Fibroblast of skin of scalp (primary cell): ENCODE results near the gene ATP10D. TPM values are rescaled to one million over a fixed set of nuclear protein-coding genes. Genes with fewer than 3 reads are reported as not detected.
"Not testable (repeated sequence)": the region's sequence is repeated elsewhere in the genome, so short reads cannot be mapped to it uniquely, and the experiment has no call there.

Experiments
- DNase-seq: peaks from one replicate; pipeline ENCODE4 v3.0.0-alpha.2; 2013
- polyA plus RNA-seq, 2 experiments: library from polyadenylated mRNA; unstranded; fragments of 120-200 nt; gene quantifications; one replicate each; pipeline ENCODE4 v1.2.1, GENCODE V29; 2013; ENCODE audit not compliant: insufficient read length in 2 of 2

ATP10D gene
- 14.4 TPM for polyA plus RNA-seq (2013, experiment 1 of 2; ENCODE audit: insufficient read length)
- 13.1 TPM for polyA plus RNA-seq (2013, experiment 2 of 2; ENCODE audit: insufficient read length)

GRCh38 chr4:47485047-47485692, at the start of gene ATP10D:
TSS of gene ATP10D (plus strand) at chr4:47485275. CDS start at chr4:47512541, 27,266 bp downstream.
- DNase-seq = peak; percentile 94

- no peak for DNase-seq
Observed at GRCh38 chr4:47442980-47443379, 42.1 kb upstream of the ATP10D start.

DNA sequence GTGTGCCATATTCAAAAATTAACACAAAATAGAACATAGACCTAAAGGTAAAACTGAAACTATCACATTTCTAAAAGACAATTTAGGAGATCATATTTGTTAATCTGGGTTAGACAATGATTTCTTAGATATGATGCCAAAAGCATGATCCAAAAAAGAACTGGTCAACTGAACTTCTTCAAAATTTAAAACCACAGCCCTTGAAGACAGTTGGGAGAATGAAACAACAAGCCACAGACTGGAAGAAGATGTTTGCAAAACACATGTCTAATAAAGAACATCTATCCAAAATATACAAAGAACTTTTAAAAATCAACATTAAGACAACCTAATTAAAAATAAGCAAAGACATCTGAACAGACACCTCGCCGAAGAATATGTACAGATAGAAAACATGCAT, 41.0 kb upstream of the ATP10D start:
- no peak for DNase-seq

DNA sequence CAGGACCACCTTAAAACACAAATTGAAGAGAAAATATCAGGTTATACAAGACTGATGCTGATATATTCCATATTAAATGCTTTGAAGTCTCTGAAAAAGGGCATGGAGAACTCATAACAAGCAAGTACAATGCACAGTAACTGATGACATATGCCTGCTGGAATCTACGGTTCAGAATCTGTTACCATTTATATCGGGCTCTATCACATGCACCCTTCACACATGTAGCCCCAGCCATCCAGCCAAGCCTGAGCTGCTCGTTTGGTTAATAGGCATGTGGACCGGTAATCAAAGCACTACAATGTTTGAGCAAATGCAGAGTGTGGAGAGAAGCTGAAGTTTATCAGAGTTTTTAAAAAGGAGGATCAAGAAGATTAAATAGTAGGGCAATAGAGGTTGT, 33.4 kb upstream of the ATP10D start:
- DNase-seq = peak; percentile 40

- no peak for DNase-seq
Observed at GRCh38 chr4:47462799-47463234, 22.3 kb upstream of the ATP10D start.

- DNase-seq = peak; percentile 96
Observed at GRCh38 chr4:47463235-47463956, 21.7 kb upstream of the ATP10D start, which contains the start of gene COMMD8. TSS of gene COMMD8 (minus strand) at chr4:47463702. CDS start at chr4:47463651, 51 bp downstream.

GRCh38 chr4:47465004-47465403, 20.1 kb upstream of the ATP10D start:
- no peak for DNase-seq

GRCh38 chr4:47466056-47466785, 18.9 kb upstream of the ATP10D start:
- DNase-seq = no peak

GRCh38 chr4:47468706-47469365, 16.2 kb upstream of the ATP10D start:
- DNase-seq = peak; percentile 34

GRCh38 chr4:47469951-47470350, 15.1 kb upstream of the ATP10D start:
- peak; percentile 57 for DNase-seq

DNA sequence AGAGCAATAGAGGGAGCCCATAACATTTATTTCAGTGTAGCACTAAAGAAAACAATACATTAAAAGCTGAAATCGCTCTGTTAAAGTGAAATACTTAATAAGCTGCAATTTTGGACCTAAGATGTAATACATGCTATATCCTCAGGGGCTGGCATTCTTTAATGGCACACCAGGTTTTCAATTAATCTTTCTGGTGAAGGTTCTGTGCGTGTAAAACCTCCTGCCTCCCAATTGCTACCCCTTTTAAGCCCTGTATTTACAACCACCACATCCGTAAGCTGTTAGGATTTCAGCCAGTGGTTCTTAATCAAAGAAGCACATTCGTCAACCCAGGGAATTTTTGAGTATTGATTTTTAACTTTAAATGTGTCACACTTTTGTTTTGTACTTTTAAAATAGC, 14.0 kb upstream of the ATP10D start:
- no peak for DNase-seq

DNA sequence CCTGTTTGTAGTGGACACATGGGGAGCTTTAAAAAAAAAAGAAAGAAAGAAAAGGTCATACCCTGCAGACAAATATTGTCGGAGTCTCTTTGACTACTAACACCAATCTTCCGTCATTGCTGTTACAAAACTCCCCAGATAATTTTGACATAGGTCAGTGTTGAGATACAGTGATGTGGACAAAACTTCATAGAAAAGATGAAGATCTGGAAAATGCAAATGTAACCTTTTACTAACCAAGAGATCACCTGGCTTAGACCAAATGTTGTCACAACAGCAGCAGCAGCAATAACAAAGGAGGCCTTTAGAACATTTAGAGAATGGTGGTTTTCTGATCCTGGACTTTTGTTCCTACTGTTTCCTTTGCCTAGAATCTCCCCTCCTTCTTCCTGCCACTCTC, 13.5 kb upstream of the ATP10D start:
- no peak for DNase-seq

- DNase-seq = no peak
Observed at GRCh38 chr4:47473141-47473750, 11.8 kb upstream of the ATP10D start.

DNA sequence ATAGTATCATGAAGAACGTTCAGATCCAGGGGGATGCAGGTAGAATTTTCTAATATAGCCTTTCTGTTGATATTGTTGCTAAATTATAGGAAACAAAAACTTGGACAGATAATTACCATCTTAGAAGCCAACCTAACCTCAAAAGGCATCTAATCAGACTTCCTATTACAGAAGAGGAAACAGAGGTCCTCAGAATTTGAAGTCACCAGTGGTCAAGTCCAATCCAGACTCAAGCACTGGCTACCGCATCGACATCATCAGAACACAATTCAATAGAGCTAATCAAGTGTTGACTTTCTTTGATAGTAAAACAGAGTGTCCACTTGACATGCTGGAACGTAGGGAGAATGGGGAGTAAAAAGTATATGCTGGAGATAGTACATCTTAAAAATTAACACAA, 10.3 kb upstream of the ATP10D start:
- no peak for DNase-seq

- DNase-seq = no peak
Observed at GRCh38 chr4:47475411-47475810, 9.7 kb upstream of the ATP10D start.

DNA sequence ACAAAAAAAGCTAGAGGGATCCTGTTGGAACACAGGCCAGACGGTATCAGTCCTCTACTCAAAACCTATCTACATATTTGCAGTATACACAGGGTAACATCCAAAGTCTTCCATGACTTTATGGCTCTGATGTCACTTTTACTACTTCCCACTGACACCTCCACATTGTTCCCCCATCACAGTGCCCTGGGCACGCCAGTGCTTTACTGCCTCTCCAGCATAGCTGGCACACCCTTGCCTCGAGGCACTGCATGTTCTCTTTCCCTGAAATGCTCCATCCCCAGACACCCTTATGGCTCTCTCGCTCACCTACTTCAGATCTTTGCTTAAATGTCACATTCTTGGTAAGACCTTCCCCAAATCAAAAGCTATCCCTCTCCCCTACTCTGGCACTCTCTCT, 6.3 kb upstream of the ATP10D start:
- no peak for DNase-seq

DNA sequence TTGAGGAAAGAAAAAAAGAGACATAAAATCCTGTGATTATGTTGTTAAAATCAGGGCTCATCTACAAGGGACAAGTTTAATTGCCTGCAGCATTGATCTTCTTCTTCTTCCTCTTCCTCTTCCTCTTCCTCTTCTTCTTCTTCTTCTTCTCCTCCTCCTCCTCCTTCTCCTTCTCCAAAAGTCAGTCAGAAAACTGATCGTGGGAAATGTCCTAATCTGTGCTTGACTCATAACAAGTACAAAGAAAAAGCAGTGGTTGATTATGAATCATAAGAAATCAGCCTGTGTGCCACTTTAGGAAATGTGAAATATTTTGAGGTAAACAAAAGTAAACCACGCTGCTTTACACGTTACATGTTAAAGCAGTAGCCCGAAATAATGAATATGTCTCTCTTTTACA, 2.7 kb upstream of the ATP10D start:
- DNase-seq = peak; percentile 22

DNA sequence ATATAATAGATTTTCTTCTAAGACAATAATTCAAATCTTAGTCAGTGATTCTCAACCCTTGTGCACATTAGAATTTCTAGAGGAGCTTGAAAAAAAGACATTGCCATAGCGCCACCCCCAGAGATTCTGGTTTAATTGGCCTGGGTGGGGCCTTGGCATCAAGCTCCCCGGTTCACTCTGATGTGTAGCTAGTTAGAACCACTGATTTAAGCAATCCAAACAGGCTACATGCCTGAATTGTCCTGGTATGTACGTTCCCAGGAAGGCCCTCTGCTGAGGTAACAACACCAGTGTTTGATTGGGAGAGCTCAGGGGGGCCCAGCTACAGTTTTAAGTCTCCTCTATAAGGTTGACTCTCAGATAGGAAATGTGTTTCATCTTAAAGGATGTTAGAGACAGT, 1.3 kb upstream of the ATP10D start:
- no peak for DNase-seq

- no peak for DNase-seq
Observed at GRCh38 chr4:47484168-47484567, 907 bp upstream of the ATP10D start.

DNA sequence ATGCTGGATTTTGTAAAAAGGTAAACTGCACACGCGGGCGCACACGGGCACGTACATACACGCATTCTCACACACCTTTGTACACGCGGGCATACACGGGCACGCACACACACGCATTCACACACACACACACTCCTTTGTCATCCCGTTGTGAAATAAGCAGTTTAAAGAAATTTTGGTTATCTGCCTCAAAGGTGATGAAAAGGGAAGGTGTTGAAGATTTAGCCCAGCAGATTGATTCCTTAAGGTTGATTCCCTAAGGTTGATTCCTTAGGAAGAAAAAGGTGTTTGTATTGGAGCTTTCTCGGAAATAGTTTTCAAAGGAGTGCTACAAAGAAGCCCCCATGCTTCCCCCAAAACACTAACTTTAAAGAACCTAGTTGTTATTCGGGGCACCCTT, 693 bp downstream of the ATP10D start:
- DNase-seq = no peak

GRCh38 chr4:47486231-47486673, 1.2 kb downstream of the ATP10D start:
- DNase-seq = no peak

DNA sequence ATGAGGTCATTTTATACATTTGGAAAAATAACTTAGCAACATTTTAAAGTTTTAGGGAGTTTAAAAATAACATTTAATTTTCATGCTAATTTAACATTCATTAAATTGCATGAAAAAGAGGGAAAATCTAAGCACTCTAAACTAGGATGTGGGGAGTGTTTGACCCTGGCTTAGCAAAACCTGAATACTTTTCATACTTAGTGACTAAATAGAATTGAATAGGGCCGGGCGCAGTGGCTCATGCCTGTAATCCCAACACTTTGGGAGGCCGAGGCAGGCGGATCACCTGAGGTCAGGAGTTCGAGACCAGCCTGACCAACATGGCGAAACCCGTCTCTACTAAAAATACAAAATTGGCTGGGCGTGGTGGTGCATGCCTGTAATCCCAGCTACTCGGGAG, 1.7 kb downstream of the ATP10D start:
- not testable (repeated sequence) for DNase-seq
